GM19463 (cell line): ENCODE data around the gene HAUS8.
"Not testable (repeated sequence)": the region's sequence is repeated elsewhere in the genome, so short reads cannot be mapped to it uniquely, and the experiment has no call there.

Experiments
- ATAC-seq: cut with Tn5 transposase; IDR thresholded peaks from one replicate; pipeline ENCODE4 v1.9.1; 2021; ENCODE audit warnings: mild to moderate bottlenecking, moderate library complexity; ENCODE audit not compliant: unreplicated experiment

HAUS8 gene

GRCh38 chr19:17037184-17037583, 38.1 kb downstream of the HAUS8 start:
- no peak for ATAC-seq

- no peak for ATAC-seq
Measured at GRCh38 chr19:17036640-17037039, 38.6 kb downstream of the HAUS8 start.

GRCh38 chr19:17035842-17036424, 39.3 kb downstream of the HAUS8 start:
- ATAC-seq, result no peak

GRCh38 chr19:17031741-17032140, 43.5 kb downstream of the HAUS8 start:
- ATAC-seq, result no peak

GRCh38 chr19:17027535-17027975, 47.7 kb downstream of the HAUS8 start:
- ATAC-seq, result no peak

- no peak for ATAC-seq
Measured at GRCh38 chr19:17026706-17027534, 48.3 kb downstream of the HAUS8 start, which contains the start of gene CPAMD8. CPAMD8 (minus strand) TSS chr19:17026810; CDS start chr19:17026642, 168 bp downstream.

- no peak for ATAC-seq
Measured at GRCh38 chr19:17025991-17026658, 49.1 kb downstream of the HAUS8 start.

GRCh38 chr19:17025361-17025760, 49.9 kb downstream of the HAUS8 start:
- ATAC-seq, result no peak

GRCh38 chr19:17024941-17025340, 50.3 kb downstream of the HAUS8 start:
- not testable (repeated sequence) for ATAC-seq

GRCh38 chr19:17023805-17024204, 51.4 kb downstream of the HAUS8 start:
- no peak for ATAC-seq

GRCh38 chr19:17022738-17023137, 52.5 kb downstream of the HAUS8 start:
- no peak for ATAC-seq

GRCh38 chr19:17021793-17022590, 53.3 kb downstream of the HAUS8 start:
- no peak for ATAC-seq

- ATAC-seq, result no peak
Measured at GRCh38 chr19:17021328-17021727, 53.9 kb downstream of the HAUS8 start.

GRCh38 chr19:17020823-17021222, 54.4 kb downstream of the HAUS8 start:
- no peak for ATAC-seq

- ATAC-seq, result no peak
Measured at GRCh38 chr19:17020385-17020784, 54.9 kb downstream of the HAUS8 start.

GRCh38 chr19:17014212-17014861, 60.9 kb downstream of the HAUS8 start:
- not testable (repeated sequence) for ATAC-seq

GRCh38 chr19:17011485-17011884, 63.8 kb downstream of the HAUS8 start:
- ATAC-seq, result no peak

- no peak for ATAC-seq
Measured at GRCh38 chr19:17006579-17006978, 68.7 kb downstream of the HAUS8 start.

GRCh38 chr19:17005000-17005399, 70.3 kb downstream of the HAUS8 start:
- no peak for ATAC-seq

GRCh38 chr19:17004386-17004785, 70.9 kb downstream of the HAUS8 start:
- ATAC-seq, result no peak
